H9 (cell line): ENCODE data around the gene SCGB1A1. TPM values are rescaled to one million over a fixed set of nuclear protein-coding genes. Genes with fewer than 3 reads are reported as not detected.

ENCODE experiments used
- DNase-seq: peaks from one replicate; pipeline ENCODE4 v3.0.0-alpha.2; 2017
- H2AFZ ChIP-seq: one replicate; pipeline ENCODE4 v1.6.1; 2013; ENCODE audit warnings: mild to moderate bottlenecking, low read length, control low read depth, moderate library complexity
- H2AK5ac ChIP-seq: 2 replicates; pipeline ENCODE4 v1.6.1; 2013; ENCODE audit warnings: low read length, control low read depth, mixed read lengths; ENCODE audit not compliant: insufficient read length
- H2BK120ac ChIP-seq: one replicate; pipeline ENCODE4 v1.6.1; 2013; ENCODE audit warnings: low read depth, mild to moderate bottlenecking, low read length, control low read depth, inconsistent platforms; ENCODE audit not compliant: poor library complexity, severe bottlenecking
- H2BK12ac ChIP-seq: 2 replicates; pipeline ENCODE4 v1.6.1; 2013; ENCODE audit warnings: low read length, control low read depth, mixed read lengths, low read depth; ENCODE audit not compliant: insufficient read length
- H2BK15ac ChIP-seq: 2 replicates; pipeline ENCODE4 v1.6.1; 2013; ENCODE audit warnings: low read depth, low read length, control low read depth
- H2BK20ac ChIP-seq: one replicate; pipeline ENCODE4 v1.6.1; 2013; ENCODE audit warnings: low read depth, mild to moderate bottlenecking, low read length, control low read depth, inconsistent platforms; ENCODE audit not compliant: poor library complexity, severe bottlenecking
- H2BK5ac ChIP-seq: 2 replicates; pipeline ENCODE4 v1.6.1; 2013; ENCODE audit warnings: low read length, control low read depth, mixed read lengths; ENCODE audit not compliant: insufficient read length
- H3K14ac ChIP-seq: 2 replicates; pipeline ENCODE4 v1.6.1; 2013; ENCODE audit warnings: low read length, control low read depth; ENCODE audit not compliant: insufficient read depth
- H3K18ac ChIP-seq: 2 replicates; pipeline ENCODE4 v1.6.1; 2013; ENCODE audit warnings: low read depth, mild to moderate bottlenecking, mixed read lengths, low read length, control low read depth; ENCODE audit not compliant: insufficient read length
- H3K23ac ChIP-seq: 2 replicates; pipeline ENCODE4 v1.6.1; 2013; ENCODE audit warnings: low read length, control low read depth, mixed read lengths, low read depth; ENCODE audit not compliant: insufficient read length
- H3K23me2 ChIP-seq: 2 replicates; pipeline ENCODE4 v1.6.1; 2013; ENCODE audit warnings: low read depth, mild to moderate bottlenecking, mixed read lengths, low read length, control low read depth; ENCODE audit not compliant: insufficient read length, poor library complexity, severe bottlenecking
- H3K27ac ChIP-seq: 2 replicates; pipeline ENCODE4 v1.5.1; 2013; ENCODE audit warnings: low read length, control low read depth, mixed read lengths, low read depth; ENCODE audit not compliant: insufficient read length
- H3K27me3 ChIP-seq: 2 replicates; pipeline ENCODE4 v1.6.1; 2013; ENCODE audit warnings: low read length, control low read depth, inconsistent platforms; ENCODE audit not compliant: insufficient read depth
- H3K4ac ChIP-seq: 2 replicates; pipeline ENCODE4 v1.6.1; 2013; ENCODE audit warnings: low read depth, mild to moderate bottlenecking, control low read depth, inconsistent platforms, low read length, moderate library complexity
- H3K4me1 ChIP-seq: 2 replicates; pipeline ENCODE4 v1.6.1; 2013; ENCODE audit warnings: low read length, control low read depth, inconsistent platforms; ENCODE audit not compliant: insufficient read depth
- H3K4me2 ChIP-seq: 2 replicates; pipeline ENCODE4 v1.6.1; 2013; ENCODE audit warnings: low read length, control low read depth, mixed read lengths; ENCODE audit not compliant: insufficient read length, insufficient read depth
- H3K56ac ChIP-seq: 2 replicates; pipeline ENCODE4 v1.6.1; 2013; ENCODE audit warnings: low read depth, mild to moderate bottlenecking, mixed read lengths, low read length, control low read depth; ENCODE audit not compliant: insufficient read length
- H3K79me1 ChIP-seq: 2 replicates; pipeline ENCODE4 v1.6.1; 2013; ENCODE audit warnings: low read depth, mild to moderate bottlenecking, moderate library complexity, low read length, control low read depth, inconsistent platforms; ENCODE audit not compliant: insufficient read depth, poor library complexity, severe bottlenecking
- H3K79me2 ChIP-seq: 2 replicates; pipeline ENCODE4 v1.6.1; 2013; ENCODE audit warnings: low read length, control low read depth, inconsistent platforms; ENCODE audit not compliant: insufficient read depth
- H3K9ac ChIP-seq: 2 replicates; pipeline ENCODE4 v1.6.1; 2013; ENCODE audit warnings: low read length, control low read depth, mixed read lengths; ENCODE audit not compliant: insufficient read length; ENCODE audit errors: extremely low read depth
- H3K9me3 ChIP-seq: one replicate; pipeline ENCODE4 v1.6.1; 2013; ENCODE audit warnings: low read depth, low read length, inconsistent platforms; ENCODE audit not compliant: control insufficient read depth
- H3T11ph ChIP-seq: one replicate; pipeline ENCODE4 v1.6.1; 2013; ENCODE audit warnings: mild to moderate bottlenecking, low read length, control low read depth, inconsistent platforms
- H4K20me1 ChIP-seq: one replicate; pipeline ENCODE4 v1.6.1; 2013; ENCODE audit not compliant: control insufficient read depth, insufficient read length, insufficient read depth
- H4K5ac ChIP-seq: 2 replicates; pipeline ENCODE4 v1.6.1; 2013; ENCODE audit warnings: low read depth, mild to moderate bottlenecking, mixed read lengths, low read length, control low read depth; ENCODE audit not compliant: insufficient read length
- H4K8ac ChIP-seq: replicated peaks from 2 replicates; pipeline ENCODE4 v1.6.1; 2013; ENCODE audit warnings: low read length, control low read depth, mixed read lengths, low read depth; ENCODE audit not compliant: insufficient read length
- H4K91ac ChIP-seq: 2 replicates; pipeline ENCODE4 v1.6.1; 2013; ENCODE audit warnings: low read depth, mild to moderate bottlenecking, moderate library complexity, mixed read lengths, low read length, control low read depth; ENCODE audit not compliant: insufficient read length
- H3K27ac Mint-ChIP-seq, 3 experiments: 2 replicates in 2 of 3; 3 replicates in 1 of 3; pipeline ENCODE4 v1.8.0; 2020 to 2021; ENCODE audit warnings: mixed read lengths in 3 of 3, mild to moderate bottlenecking in 1 of 3, moderate library complexity in 1 of 3
- H3K27me3 Mint-ChIP-seq: 2 replicates; pipeline ENCODE4 v1.8.0; 2021; ENCODE audit warnings: low read depth, mild to moderate bottlenecking, moderate library complexity, mixed read lengths
- H3K36me3 Mint-ChIP-seq, 3 experiments: 2 replicates in 2 of 3; 3 replicates in 1 of 3; pipeline ENCODE4 v1.8.0; 2020 to 2021; ENCODE audit warnings: low read depth in 3 of 3, mixed read lengths in 3 of 3; ENCODE audit not compliant: insufficient read depth in 1 of 3
- H3K4me1 Mint-ChIP-seq, 2 experiments: 2 replicates each; pipeline ENCODE4 v1.8.0; 2020; ENCODE audit warnings: mixed read lengths in 2 of 2
- H3K4me3 Mint-ChIP-seq, 2 experiments: 2 replicates in 1 of 2; 3 replicates in 1 of 2; pipeline ENCODE4 v1.8.0; 2020 to 2021; ENCODE audit warnings: mild to moderate bottlenecking in 2 of 2, mixed read lengths in 2 of 2, moderate library complexity in 1 of 2
- H3K9me3 Mint-ChIP-seq, 2 experiments: 2 replicates in 1 of 2; 3 replicates in 1 of 2; pipeline ENCODE4 v1.8.0; 2020; ENCODE audit warnings: mild to moderate bottlenecking in 2 of 2, mixed read lengths in 2 of 2, moderate library complexity in 1 of 2
- WGBS: extraction: QIAGEN DNeasy Blood & Tissue Kit; methylation state at CpG from one replicate; pipeline ENCODE4 v1.1.7; 2013; ENCODE audit warnings: missing lambda C conversion rate, low lambda C conversion rate, mixed read lengths; ENCODE audit not compliant: insufficient read length; ENCODE audit errors: extremely low coverage; 5-methylcytosine and 5-hydroxymethylcytosine counted together
- total RNA-seq: library from RNA; stranded (reverse); gene quantifications from 2 replicates; pipeline ENCODE4 v1.2.1, GENCODE V29; 2021
- TF ChIP-seq, protein P1 (sequence below): fragments of 200-600 bp; sonication (generic); conservative IDR thresholded peaks from 3 replicates; pipeline ENCODE4 v1.8.0; 2021; ENCODE audit warnings: antibody characterized with exemption, mild to moderate bottlenecking

The SCGB1A1 gene
- total RNA-seq, 1 experiment from 2014 or later = not detected

DNA sequence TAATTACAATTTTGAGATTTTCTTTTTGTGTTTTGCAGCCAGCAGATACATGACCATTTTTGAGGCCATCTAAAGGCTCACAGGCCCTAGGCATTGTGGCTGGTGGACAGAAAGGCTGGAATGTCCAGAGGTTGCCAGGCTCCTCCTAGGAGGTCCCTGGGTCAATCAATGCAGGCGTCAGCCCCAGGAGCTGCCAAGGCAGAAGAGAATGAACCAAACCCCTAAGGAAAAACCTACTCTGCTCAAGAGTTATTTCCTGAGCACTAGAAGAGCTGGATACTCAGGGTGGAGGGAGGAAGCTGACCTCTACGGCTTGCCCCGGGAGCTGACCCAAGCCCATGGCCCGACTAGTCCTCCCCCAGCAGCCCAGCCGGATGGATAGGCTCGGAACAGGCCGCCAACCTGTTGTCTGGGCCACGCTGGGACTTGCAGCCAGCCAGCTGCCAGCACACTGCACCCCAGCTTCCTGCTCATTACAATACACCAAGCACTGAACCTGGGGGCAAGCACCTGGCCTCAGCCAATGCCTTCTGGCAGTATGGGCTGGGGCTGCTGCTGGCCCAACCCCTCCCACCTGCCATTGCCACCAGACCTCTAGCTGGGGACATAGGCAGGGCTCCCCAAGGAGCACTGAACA, 5.7 kb upstream of the SCGB1A1 start:
- Histone ChIP-seq H4K5ac (no peak overlapping the region), H3K9ac (no peak overlapping the region), H2AK5ac (no peak overlapping the region), H3K56ac (no peak overlapping the region), H3K79me1 (no peaks in the 10 kb centered on the region), H3K23me2 (no peaks in the 10 kb centered on the region), H4K20me1 (no peaks in the 10 kb centered on the region), H3K23ac (no peak overlapping the region), H2BK5ac (no peak overlapping the region), H4K91ac (no peak overlapping the region), H3K4me2 (no peak overlapping the region), H3T11ph (no peak overlapping the region), H2BK20ac (no peak overlapping the region), H3K14ac (no peak overlapping the region), H2AFZ (no peak overlapping the region), H2BK15ac (no peak overlapping the region), H3K79me2 (no peaks in the 10 kb centered on the region), H3K4ac (no peak overlapping the region), H3K9me3 (no peaks in the 10 kb centered on the region), H3K18ac (no peak overlapping the region), H3K27me3 (no peaks in the 10 kb centered on the region), H3K27ac (no peak overlapping the region), H2BK120ac (no peak overlapping the region), H3K4me1 (no peaks in the 10 kb centered on the region), H4K8ac (no peak overlapping the region), H2BK12ac (no peak overlapping the region)
- no peak for DNase-seq
- no CpG with 5 or more reads among the region's 8 CpGs for WGBS
- H3K27ac Mint-ChIP-seq = no peak overlapping the region
- no peaks in the 10 kb centered on the region for H3K9me3 Mint-ChIP-seq
- no peaks in the 10 kb centered on the region for H3K36me3 Mint-ChIP-seq
- H3K4me3 Mint-ChIP-seq = no peak overlapping the region
- TF ChIP-seq, protein P1, sequence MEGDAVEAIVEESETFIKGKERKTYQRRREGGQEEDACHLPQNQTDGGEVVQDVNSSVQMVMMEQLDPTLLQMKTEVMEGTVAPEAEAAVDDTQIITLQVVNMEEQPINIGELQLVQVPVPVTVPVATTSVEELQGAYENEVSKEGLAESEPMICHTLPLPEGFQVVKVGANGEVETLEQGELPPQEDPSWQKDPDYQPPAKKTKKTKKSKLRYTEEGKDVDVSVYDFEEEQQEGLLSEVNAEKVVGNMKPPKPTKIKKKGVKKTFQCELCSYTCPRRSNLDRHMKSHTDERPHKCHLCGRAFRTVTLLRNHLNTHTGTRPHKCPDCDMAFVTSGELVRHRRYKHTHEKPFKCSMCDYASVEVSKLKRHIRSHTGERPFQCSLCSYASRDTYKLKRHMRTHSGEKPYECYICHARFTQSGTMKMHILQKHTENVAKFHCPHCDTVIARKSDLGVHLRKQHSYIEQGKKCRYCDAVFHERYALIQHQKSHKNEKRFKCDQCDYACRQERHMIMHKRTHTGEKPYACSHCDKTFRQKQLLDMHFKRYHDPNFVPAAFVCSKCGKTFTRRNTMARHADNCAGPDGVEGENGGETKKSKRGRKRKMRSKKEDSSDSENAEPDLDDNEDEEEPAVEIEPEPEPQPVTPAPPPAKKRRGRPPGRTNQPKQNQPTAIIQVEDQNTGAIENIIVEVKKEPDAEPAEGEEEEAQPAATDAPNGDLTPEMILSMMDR = no peak
- H3K4me1 Mint-ChIP-seq = peaks cover 0 to 3% of the 10 kb centered on the region in 2 experiments; a peak in 1 of 4 replicates
- peaks cover 5% of the 10 kb centered on the region for H3K27me3 Mint-ChIP-seq
